Kidney epithelial cell (primary cell): ENCODE measurements around the gene GPR55. TPM values are rescaled to one million over a fixed set of nuclear protein-coding genes. Genes with fewer than 3 reads are reported as not detected.

Source experiments
- DNase-seq: peaks from one replicate; pipeline ENCODE4 v3.0.0-alpha.2; 2010; ENCODE audit warnings: low read depth
- H3K27me3 ChIP-seq: 2 replicates; pipeline ENCODE4 v1.6.0; 2011; ENCODE audit warnings: low read length; ENCODE audit not compliant: control insufficient read depth, insufficient read depth
- H3K36me3 ChIP-seq: 2 replicates; pipeline ENCODE4 v1.5.1; 2011; ENCODE audit warnings: low read length; ENCODE audit not compliant: control insufficient read depth, insufficient read depth
- H3K4me3 ChIP-seq: 2 replicates; pipeline ENCODE4 v1.5.1; 2011; ENCODE audit warnings: low read depth, mild to moderate bottlenecking, control low read depth, low read length
- total RNA-seq: library from RNA; depleted of rRNA; stranded (reverse); fragments of >200 nt; gene quantifications from 2 replicates; pipeline ENCODE4 v1.2.3, GENCODE V29; 2015
- TF ChIP-seq, protein P1 (sequence below): IDR thresholded peaks from 2 replicates; pipeline ENCODE4 v1.5.1; 2011; ENCODE audit warnings: mild to moderate bottlenecking, moderate library complexity, low read length, control low read depth, inconsistent platforms; ENCODE audit not compliant: insufficient read depth, poor library complexity, severe bottlenecking

Gene GPR55
- total RNA-seq, 1 donor from 2014 or later = not detected

- DNase-seq = no peak
- TF ChIP-seq, protein P1, sequence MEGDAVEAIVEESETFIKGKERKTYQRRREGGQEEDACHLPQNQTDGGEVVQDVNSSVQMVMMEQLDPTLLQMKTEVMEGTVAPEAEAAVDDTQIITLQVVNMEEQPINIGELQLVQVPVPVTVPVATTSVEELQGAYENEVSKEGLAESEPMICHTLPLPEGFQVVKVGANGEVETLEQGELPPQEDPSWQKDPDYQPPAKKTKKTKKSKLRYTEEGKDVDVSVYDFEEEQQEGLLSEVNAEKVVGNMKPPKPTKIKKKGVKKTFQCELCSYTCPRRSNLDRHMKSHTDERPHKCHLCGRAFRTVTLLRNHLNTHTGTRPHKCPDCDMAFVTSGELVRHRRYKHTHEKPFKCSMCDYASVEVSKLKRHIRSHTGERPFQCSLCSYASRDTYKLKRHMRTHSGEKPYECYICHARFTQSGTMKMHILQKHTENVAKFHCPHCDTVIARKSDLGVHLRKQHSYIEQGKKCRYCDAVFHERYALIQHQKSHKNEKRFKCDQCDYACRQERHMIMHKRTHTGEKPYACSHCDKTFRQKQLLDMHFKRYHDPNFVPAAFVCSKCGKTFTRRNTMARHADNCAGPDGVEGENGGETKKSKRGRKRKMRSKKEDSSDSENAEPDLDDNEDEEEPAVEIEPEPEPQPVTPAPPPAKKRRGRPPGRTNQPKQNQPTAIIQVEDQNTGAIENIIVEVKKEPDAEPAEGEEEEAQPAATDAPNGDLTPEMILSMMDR = no peak
- no peak overlapping the region for H3K4me3 ChIP-seq
- no peaks in the 10 kb centered on the region for H3K36me3 ChIP-seq
- H3K27me3 ChIP-seq = peaks cover 12% of the 10 kb centered on the region
These were observed 17.3 kb upstream of the GPR55 start for GRCh38 chr2:230942371-230942770.

DNA sequence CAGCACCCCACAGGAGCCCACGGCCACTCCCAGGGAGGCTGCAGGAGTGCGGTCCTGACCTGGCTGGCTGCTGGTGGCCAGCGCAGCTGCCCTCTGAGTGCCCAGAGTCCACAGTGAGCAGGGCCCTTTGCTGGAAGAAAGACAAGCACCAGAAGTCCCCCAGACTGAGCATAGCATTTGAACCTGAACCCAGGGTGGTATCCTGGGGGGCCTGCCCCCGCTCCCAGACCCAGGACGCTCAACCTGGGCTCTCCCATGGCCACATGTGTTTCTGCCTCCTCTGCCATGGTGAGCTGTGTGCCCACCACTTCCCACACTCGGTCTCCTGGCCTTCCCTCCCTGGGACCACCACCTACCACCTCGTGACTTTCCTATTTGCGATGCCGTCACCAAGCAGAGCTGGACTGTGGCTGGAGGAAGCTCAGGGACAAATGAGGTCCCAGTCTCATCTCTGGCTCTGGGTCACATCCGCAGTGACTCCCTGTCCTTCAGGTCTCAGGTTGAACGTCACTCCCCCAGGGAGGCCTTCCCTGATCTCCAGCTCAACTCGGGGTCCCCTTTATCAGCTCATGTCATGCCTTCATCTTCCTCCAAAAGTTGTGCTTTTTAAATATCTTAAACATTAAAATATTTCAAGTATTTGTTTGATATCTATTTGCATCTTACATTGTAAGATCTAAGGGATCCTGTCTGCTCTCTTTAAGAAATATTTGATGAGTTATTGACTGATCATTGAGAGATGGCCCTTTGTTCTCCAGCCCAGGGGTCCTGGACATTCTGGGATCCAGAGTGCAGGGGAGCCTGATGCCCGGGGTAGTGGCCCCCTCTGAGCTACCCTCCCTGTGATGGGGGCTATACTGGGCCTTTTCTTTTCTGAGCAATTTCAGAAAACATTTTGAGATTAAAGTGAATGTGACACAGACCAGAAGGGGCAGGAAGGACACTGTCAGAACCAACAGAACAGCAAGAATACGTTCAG is 16.4 kb upstream of the GPR55 start:
- Histone ChIP-seq H3K4me3 (no peak overlapping the region), H3K36me3 (no peaks in the 10 kb centered on the region), H3K27me3 (peaks cover 12% of the 10 kb centered on the region)
- TF ChIP-seq, protein P1 = no peak
- DNase-seq = no peak

DNA sequence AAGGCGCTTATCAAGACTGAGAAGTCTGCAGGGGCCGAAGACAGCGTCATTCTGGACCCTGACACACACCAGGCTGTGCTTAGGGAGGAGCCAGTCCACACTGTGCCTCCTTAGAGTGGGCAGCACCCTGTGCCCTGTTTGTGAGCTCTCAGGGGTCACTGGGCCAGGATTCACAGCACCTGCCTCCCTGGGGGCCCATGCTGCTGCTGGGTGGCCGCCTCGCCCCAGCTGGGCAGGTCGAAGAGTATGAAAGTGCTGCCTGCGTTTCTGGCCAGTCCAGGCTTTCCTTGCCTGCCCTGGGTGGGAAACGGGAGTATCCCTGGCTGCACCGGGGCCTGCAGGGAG is 15.4 kb upstream of the GPR55 start:
- DNase-seq = no peak
- TF ChIP-seq, protein P1 = no peak
- Histone ChIP-seq H3K4me3 (no peak overlapping the region), H3K27me3 (peaks cover 12% of the 10 kb centered on the region), H3K36me3 (no peaks in the 10 kb centered on the region)

DNA sequence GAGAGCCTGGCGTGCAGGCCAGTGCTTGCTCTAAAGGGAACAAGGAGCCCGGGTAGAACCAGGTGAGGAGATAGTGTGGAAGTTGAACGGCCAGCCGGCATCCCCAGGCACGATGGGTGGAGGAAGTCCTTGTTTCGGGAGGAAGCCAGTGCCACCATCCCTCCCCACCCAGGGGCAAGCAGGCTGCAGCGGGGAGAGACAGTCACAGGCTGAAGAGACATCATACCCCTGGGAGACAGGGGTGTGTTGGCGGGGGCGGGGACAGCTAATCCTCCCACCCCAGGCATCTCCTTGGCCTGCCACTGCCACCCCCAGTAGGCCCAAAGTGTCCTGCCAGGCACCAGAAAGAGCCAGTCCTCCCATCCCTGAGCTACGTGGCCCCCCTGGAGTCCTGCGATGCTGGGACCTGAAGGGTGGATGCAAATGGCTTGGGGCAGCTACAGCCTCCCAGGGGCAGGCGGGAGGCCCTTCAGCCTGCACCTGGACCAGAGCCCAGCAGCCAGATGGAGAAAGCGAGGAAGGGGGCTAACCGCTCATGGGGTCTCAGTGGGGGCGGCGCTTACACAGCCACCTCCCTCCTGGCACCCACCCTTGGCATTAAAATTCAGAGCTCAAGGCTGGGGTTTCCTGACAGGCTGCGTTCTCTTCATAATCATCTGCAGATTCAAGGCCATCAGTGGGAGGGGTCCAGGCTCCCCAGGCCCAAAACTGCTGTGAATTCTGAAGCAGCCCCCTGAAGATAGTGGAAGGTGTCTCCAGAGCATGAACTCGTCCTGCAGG is 14.8 kb upstream of the GPR55 start:
- Histone ChIP-seq H3K27me3 (peaks cover 12% of the 10 kb centered on the region), H3K36me3 (no peaks in the 10 kb centered on the region), H3K4me3 (no peak overlapping the region)
- TF ChIP-seq, protein P1 = no peak
- no peak for DNase-seq

- no peaks in the 10 kb centered on the region for H3K36me3 ChIP-seq
- TF ChIP-seq, protein P1 = no peak
- H3K27me3 ChIP-seq = peaks cover 13% of the 10 kb centered on the region
- DNase-seq = no peak
- no peak overlapping the region for H3K4me3 ChIP-seq
These were observed 14.1 kb upstream of the GPR55 start for GRCh38 chr2:230939066-230939591.
